Tibial artery (tissue), 4 donors: ENCODE data around the gene POU6F1.

ENCODE experiments used
- DNase-seq, 2 donors: peaks; one replicate each; pipeline ENCODE4 v3.0.0-alpha.2; 2019
- H3K27ac ChIP-seq, 2 donors: fragments of 200-600 bp; sonication (generic) in 1 of 2; 1 replicate in 1 of 2; 2 replicates in 1 of 2; pipeline ENCODE4 v1.5.1; 2018 to 2019; ENCODE audit warnings: mild to moderate bottlenecking in 1 of 2
- H3K27me3 ChIP-seq, 2 donors: fragments of 200-600 bp; sonication (generic) in 1 of 2; one replicate each; pipeline versions ENCODE4 v1.5.1 to v1.6.0; 2016 to 2019
- H3K36me3 ChIP-seq, 3 donors: fragments of 200-600 bp; sonication (generic) in 2 of 3; one replicate each; pipeline ENCODE4 v1.5.1; 2016 to 2019; ENCODE audit warnings: mild to moderate bottlenecking in 2 of 3
- H3K4me1 ChIP-seq, 4 donors: fragments of 200-600 bp; sonication (generic) in 2 of 4; 1 replicate in 3 of 4; 2 replicates in 1 of 4; pipeline ENCODE4 v1.5.1; 2016 to 2019
- H3K4me3 ChIP-seq, 2 donors: fragments of 200-600 bp; sonication (generic) in 1 of 2; 1 replicate in 1 of 2; 2 replicates in 1 of 2; pipeline ENCODE4 v1.5.1; 2018 to 2019; ENCODE audit warnings: mild to moderate bottlenecking in 2 of 2
- H3K9me3 ChIP-seq, 3 donors: fragments of 200-600 bp; sonication (generic) in 1 of 3; one replicate each; pipeline ENCODE4 v1.5.1; 2016 to 2019
- intact Hi-C: fragments of 100-400 bp; cut with DNase I; formaldehyde crosslinking; loops from one replicate; pipeline ENCODE4 v1.15.0; 2023; ENCODE audit warnings: low total_unique reads
- TF ChIP-seq, protein P1 (sequence below), 2 experiments: fragments of 200-600 bp in 1 of 2; fragments of 450-650 bp in 1 of 2; IDR thresholded peaks; one replicate each; pipeline ENCODE4 v1.5.1; 2017 to 2019; ENCODE audit warnings: antibody characterized with exemption in 2 of 2, mild to moderate bottlenecking in 1 of 2, moderate library complexity in 1 of 2

The POU6F1 gene

DNA sequence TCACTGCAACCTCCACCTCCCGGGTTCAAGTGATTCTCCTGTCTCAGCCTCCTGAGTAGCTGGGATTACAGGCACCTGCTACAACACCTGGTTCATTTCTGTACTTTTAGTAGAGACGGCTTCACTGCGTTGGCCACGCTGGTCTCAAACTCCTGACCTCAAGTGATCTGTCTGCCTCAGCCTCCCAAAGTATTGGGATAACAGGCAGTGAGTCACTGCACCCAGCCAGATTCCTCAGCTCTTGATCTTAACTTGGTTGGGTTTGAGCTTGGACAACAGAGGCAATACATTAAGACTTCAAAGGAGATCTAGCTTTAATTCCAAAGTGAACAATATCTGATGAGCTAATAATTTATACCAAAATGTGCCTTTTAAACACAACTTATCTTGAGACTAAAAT lies 26.4 kb upstream of the POU6F1 start:
- TF ChIP-seq, protein P1, sequence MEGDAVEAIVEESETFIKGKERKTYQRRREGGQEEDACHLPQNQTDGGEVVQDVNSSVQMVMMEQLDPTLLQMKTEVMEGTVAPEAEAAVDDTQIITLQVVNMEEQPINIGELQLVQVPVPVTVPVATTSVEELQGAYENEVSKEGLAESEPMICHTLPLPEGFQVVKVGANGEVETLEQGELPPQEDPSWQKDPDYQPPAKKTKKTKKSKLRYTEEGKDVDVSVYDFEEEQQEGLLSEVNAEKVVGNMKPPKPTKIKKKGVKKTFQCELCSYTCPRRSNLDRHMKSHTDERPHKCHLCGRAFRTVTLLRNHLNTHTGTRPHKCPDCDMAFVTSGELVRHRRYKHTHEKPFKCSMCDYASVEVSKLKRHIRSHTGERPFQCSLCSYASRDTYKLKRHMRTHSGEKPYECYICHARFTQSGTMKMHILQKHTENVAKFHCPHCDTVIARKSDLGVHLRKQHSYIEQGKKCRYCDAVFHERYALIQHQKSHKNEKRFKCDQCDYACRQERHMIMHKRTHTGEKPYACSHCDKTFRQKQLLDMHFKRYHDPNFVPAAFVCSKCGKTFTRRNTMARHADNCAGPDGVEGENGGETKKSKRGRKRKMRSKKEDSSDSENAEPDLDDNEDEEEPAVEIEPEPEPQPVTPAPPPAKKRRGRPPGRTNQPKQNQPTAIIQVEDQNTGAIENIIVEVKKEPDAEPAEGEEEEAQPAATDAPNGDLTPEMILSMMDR (IDR thresholded peaks at IDR 0.05): no peak
- H3K9me3 ChIP-seq: no peaks in the 10 kb centered on the region
- H3K4me1 ChIP-seq: peaks cover 0 to 28% (median 19%) of the 10 kb centered on the region in 4 donors
- DNase-seq: no peak
- no peak overlapping the region for H3K4me3 ChIP-seq
- intact Hi-C loops: no loop called here
- no peaks in the 10 kb centered on the region for H3K27me3 ChIP-seq
- H3K36me3 ChIP-seq: peaks cover 47 to 58% (median 47%) of the 10 kb centered on the region in 3 donors
- H3K27ac ChIP-seq: no peak overlapping the region

DNA sequence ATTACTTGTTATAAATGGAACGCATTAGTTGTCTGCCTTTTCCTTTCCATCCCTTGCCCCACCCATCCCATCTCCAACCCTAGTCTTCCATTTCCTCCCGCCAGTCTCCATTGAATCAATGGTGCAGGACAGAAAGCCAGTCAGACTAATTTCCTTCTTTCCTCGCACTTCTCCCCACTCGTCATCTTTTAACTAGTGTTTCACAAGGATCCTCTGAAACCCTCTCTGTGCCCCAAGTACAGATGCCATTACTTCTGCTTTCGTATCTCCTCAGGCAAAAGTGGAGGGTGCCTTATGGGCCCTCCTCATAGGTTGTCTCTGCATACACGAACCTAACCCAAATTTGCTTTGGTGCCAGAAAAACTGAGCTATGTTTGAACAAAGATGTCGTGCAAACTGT lies 25.0 kb upstream of the POU6F1 start:
- TF ChIP-seq, protein P1 (IDR thresholded peaks at IDR 0.05): no peak
- Histone ChIP-seq H3K4me1 (peaks cover 0 to 33% (median 21%) of the 10 kb centered on the region in 4 donors), H3K36me3 (peaks cover 47 to 58% (median 47%) of the 10 kb centered on the region in 3 donors), H3K4me3 (no peak overlapping the region), H3K27me3 (no peaks in the 10 kb centered on the region), H3K9me3 (no peaks in the 10 kb centered on the region), H3K27ac (no peak overlapping the region)
- intact Hi-C loops: no loop called here
- no peak for DNase-seq

DNA sequence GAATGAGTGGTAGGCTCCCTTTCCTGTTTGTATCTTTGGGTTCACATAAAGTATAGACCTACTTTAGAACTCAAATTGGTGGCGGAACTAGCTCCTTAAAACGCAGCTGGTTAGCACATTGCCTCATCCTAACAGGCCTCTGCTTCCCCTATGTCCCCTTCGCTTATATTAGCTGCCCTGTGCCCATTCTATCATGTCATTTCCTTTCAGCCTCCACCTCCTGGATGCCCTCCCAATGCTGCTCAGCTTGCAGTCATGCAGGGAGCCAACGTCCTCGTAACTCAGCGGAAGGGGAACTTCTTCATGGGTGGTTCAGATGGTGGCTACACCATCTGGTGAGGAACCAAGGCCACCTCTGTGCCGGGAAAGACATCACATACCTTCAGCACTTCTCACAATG lies 24.3 kb upstream of the POU6F1 start:
- Histone ChIP-seq H3K4me3 (no peak overlapping the region), H3K4me1 (peaks cover 0 to 34% (median 22%) of the 10 kb centered on the region in 4 donors), H3K9me3 (no peaks in the 10 kb centered on the region), H3K36me3 (peaks cover 47 to 58% (median 47%) of the 10 kb centered on the region in 3 donors), H3K27ac (no peak overlapping the region), H3K27me3 (no peaks in the 10 kb centered on the region)
- intact Hi-C loops: no loop called here
- peak in 1 of 2 donors; percentile 29 for DNase-seq
- TF ChIP-seq, protein P1 (IDR thresholded peaks at IDR 0.05): no peak

DNA sequence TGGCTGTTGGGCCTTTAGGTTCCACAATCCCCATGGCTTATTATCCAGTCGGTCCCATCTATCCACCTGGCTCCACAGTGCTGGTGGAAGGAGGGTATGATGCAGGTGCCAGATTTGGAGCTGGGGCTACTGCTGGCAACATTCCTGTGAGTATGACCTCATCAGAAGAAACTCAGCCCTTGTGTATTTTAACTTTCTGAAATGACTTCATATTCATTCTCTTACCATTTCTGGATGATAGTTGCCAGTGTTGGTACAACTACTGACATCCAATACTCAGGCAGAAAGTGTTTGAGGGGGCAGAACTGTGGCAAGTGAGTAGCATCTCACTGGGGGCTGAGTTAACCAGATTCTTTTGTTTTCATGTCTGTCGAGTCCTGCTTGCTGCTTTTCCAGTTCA lies 23.1 kb upstream of the POU6F1 start:
- intact Hi-C loops: no loop called here
- TF ChIP-seq, protein P1 (IDR thresholded peaks at IDR 0.05): no peak
- Histone ChIP-seq H3K4me1 (peaks cover 0 to 34% (median 22%) of the 10 kb centered on the region in 4 donors), H3K36me3 (peaks cover 47 to 57% (median 47%) of the 10 kb centered on the region in 3 donors), H3K27me3 (no peaks in the 10 kb centered on the region), H3K9me3 (no peaks in the 10 kb centered on the region), H3K27ac (peak overlapping the region in 1 of 2 donors; percentile 95), H3K4me3 (peak overlapping the region in 1 of 2 donors; percentile 10)
- DNase-seq: no peak

DNA sequence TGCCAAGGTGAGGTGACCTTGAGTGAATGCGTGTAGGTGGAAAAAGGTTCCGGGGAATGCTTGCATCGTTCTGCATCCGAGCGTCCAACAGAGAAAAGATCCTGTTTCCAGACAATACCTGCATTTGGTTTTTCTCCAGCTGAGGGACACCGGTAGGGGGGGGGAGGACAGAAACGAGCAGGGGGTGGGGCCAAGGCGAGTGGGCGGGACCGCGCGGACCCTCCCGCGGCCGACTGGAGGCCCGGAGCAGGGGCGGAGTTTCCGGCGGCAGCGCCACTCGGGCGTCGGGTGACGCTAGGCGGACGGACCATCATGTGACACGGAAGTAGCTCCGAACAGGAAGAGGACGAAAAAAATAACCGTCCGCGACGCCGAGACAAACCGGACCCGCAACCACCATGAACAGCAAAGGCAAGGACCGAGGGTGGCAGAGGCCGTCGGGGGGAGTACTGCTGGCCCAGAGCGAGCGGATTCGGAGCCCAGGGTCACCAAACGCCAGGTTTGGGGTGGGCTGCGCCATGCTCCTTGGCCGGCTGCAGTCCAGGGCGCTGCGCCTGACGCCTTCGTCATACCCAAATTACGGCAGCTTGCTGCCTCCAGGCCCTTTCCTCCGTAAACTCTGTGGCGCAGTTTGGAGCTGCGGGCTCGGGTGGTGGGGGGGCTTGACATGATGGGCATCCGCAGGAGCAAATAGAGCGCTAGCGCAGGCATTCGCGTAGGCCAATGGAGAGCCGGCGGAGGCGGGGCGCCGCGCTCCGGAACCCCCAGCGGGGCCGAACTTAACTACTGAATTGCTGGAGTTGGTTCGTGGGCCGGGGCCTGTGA lies 20.9 kb upstream of the POU6F1 start, which contains the start of gene DAZAP2:
Gene DAZAP2 (plus strand): TSS at position 317 of the 825 bp plus-strand sequence. CDS start 82 bp downstream, at position 399.
- H3K4me3 ChIP-seq: peak within 1 kb of the TSS; percentile 76 to 78
- TF ChIP-seq, protein P1 (IDR thresholded peaks at IDR 0.05): peak; percentile 19 to 27
- peaks cover 31 to 37% (median 36%) of the 10 kb centered on the region in 3 donors for H3K36me3 ChIP-seq
- peaks cover 0 to 34% (median 22%) of the 10 kb centered on the region in 4 donors for H3K4me1 ChIP-seq
- H3K27ac ChIP-seq: peak within 1 kb of the TSS; percentile 95 to 99
- no peaks in the 10 kb centered on the region for H3K9me3 ChIP-seq
- DNase-seq: peak; percentile 94 to 98
- intact Hi-C loops: no loop called here
- H3K27me3 ChIP-seq: no peaks in the 10 kb centered on the region
